ENCODE results near the gene UNC13A.

DNA sequence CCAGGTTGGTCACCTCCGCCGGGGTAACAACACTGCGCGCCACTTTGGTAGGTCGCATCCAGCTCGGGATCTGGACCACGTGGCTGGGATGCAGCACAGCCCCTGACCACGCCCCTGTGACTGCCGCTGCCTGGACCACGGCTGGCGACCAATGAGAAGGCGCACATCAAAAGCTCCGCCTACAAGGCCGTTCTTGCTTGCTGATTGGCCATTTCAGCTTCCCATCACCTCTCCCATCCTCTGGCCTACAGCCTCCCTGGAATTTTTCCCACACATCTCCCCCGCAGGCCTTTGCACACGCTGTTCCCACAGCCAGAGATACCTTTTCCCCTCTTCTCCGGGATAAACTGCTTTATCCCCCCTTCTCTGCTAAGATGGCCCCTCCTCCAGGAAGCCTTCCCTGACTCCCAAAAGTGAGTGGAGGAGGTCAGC lies 18.6 kb upstream of the UNC13A start:
- TF ChIP-seq, protein P1, sequence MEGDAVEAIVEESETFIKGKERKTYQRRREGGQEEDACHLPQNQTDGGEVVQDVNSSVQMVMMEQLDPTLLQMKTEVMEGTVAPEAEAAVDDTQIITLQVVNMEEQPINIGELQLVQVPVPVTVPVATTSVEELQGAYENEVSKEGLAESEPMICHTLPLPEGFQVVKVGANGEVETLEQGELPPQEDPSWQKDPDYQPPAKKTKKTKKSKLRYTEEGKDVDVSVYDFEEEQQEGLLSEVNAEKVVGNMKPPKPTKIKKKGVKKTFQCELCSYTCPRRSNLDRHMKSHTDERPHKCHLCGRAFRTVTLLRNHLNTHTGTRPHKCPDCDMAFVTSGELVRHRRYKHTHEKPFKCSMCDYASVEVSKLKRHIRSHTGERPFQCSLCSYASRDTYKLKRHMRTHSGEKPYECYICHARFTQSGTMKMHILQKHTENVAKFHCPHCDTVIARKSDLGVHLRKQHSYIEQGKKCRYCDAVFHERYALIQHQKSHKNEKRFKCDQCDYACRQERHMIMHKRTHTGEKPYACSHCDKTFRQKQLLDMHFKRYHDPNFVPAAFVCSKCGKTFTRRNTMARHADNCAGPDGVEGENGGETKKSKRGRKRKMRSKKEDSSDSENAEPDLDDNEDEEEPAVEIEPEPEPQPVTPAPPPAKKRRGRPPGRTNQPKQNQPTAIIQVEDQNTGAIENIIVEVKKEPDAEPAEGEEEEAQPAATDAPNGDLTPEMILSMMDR (IDR thresholded peaks at IDR 0.05): no peak
- TF ChIP-seq POLR2A (IDR thresholded peaks at IDR 0.05): no peak
